ENCODE measurements around the gene TWF1.

GRCh38 chr12:43758247-43758727 is 47.8 kb downstream of the TWF1 start:
- TF ChIP-seq MAX (IDR thresholded peaks at IDR 0.05) (peak; percentile 71), HDAC2 (IDR thresholded peaks at IDR 0.05; ENCODE audit: borderline replicate concordance in 1 of 2, low read depth in 2 of 2, low read length in 2 of 2) (no peak), JUN (IDR thresholded peaks at IDR 0.05; ENCODE audit: low read depth, low read length) (no peak), POLR2AphosphoS5 (IDR thresholded peaks at IDR 0.05; ENCODE audit: low read depth, low read length) (no peak), CTCF (IDR thresholded peaks at IDR 0.05; ENCODE audit: control extremely low read depth in 1 of 3, insufficient read depth in 1 of 3, low read depth in 1 of 3, low read length in 3 of 3) (no peak), TAF1 (IDR thresholded peaks at IDR 0.05; ENCODE audit: low read depth, low read length) (no peak), SIN3A (conservative IDR thresholded peaks at IDR 0.05 in 1 of 2, IDR thresholded peaks at IDR 0.05 in 1 of 2; ENCODE audit: low read depth in 1 of 2, low read length in 2 of 2) (0 out of 4 replicates have a peak, but pooled peaks of 1 of the 2 experiments have one; percentile 20), POLR2A (IDR thresholded peaks at IDR 0.05; ENCODE audit: control extremely low read depth in 1 of 2, low read depth in 2 of 2, low read length in 2 of 2) (no peak; a peak in 1 of 3 replicates), ASH2L (IDR thresholded peaks at IDR 0.05; ENCODE audit: low read length) (no peak), CEBPB (IDR thresholded peaks at IDR 0.05; ENCODE audit: low read depth, low read length) (no peak), GTF2F1 (IDR thresholded peaks at IDR 0.05; ENCODE audit: borderline replicate concordance, low read depth, low read length) (no peak), RAD21 (IDR thresholded peaks at IDR 0.05 in 1 of 2, conservative IDR thresholded peaks at IDR 0.05 in 1 of 2; ENCODE audit: low read depth in 2 of 2, low read length in 2 of 2) (no peak)

Measured in H1 (cell line).